Activated CD4-positive, alpha-beta T cell treated with anti-CD3 and anti-CD28 coated beads, Interleukin-2, amount 50 U/mL, for 1 hour (primary cell): ENCODE measurements around the gene GPX5.

Experiments
- DNase-seq: peaks from one replicate; pipeline ENCODE4 v3.0.0-alpha.2; 2020

Gene GPX5

GRCh38 chr6:28565823-28566526 lies 40.3 kb downstream of the GPX5 start:
- no peak for DNase-seq

- no peak for DNase-seq
These were observed 41.0 kb downstream of the GPX5 start for GRCh38 chr6:28566527-28567252.

- no peak for DNase-seq
These were observed 41.8 kb downstream of the GPX5 start for GRCh38 chr6:28567506-28567905.

GRCh38 chr6:28568515-28569108 lies 42.9 kb downstream of the GPX5 start:
- DNase-seq: no peak

GRCh38 chr6:28569748-28570147 lies 44.1 kb downstream of the GPX5 start:
- no peak for DNase-seq

GRCh38 chr6:28580475-28580874 lies 54.8 kb downstream of the GPX5 start:
- DNase-seq: no peak

- DNase-seq: no peak
These were observed 57.8 kb downstream of the GPX5 start for GRCh38 chr6:28583463-28583862.
